Astrocyte of the cerebellum (primary cell): Measurements from ENCODE around the gene MCRS1.

Experiments
- DNase-seq: peaks from one replicate; pipeline ENCODE4 v3.0.0-alpha.2; 2011; ENCODE audit warnings: low read depth
- H3K4me3 ChIP-seq: 2 replicates; pipeline ENCODE4 v1.5.1; 2011; ENCODE audit warnings: mild to moderate bottlenecking, low read depth, low read length, moderate library complexity
- CTCF ChIP-seq: IDR thresholded peaks from 2 replicates; pipeline ENCODE4 v1.5.1; 2012; ENCODE audit warnings: low read length, low read depth, moderate library complexity, mild to moderate bottlenecking; ENCODE audit errors: missing control alignments
- in situ Hi-C: cut with HindIII; loops from 2 replicates; pipeline ENCODE4 v1.10.0; 2017; ENCODE audit warnings: low sequenced_read_pairs

Gene MCRS1

GRCh38 chr12:49552425-49552824 is 15.5 kb downstream of the MCRS1 start:
- in situ Hi-C loops: no loop called here
- no peak for TF ChIP-seq CTCF
- no peak overlapping the region for H3K4me3 ChIP-seq
- no peak for DNase-seq

GRCh38 chr12:49552014-49552413 is 15.9 kb downstream of the MCRS1 start:
- no peak overlapping the region for H3K4me3 ChIP-seq
- no peak for TF ChIP-seq CTCF
- no peak for DNase-seq
- in situ Hi-C loops: no loop called here

GRCh38 chr12:49550693-49551252 is 17.2 kb downstream of the MCRS1 start:
- TF ChIP-seq CTCF: no peak
- in situ Hi-C loops: no loop called here
- no peak overlapping the region for H3K4me3 ChIP-seq
- no peak for DNase-seq

GRCh38 chr12:49549735-49550692 is 17.9 kb downstream of the MCRS1 start:
- no peak overlapping the region for H3K4me3 ChIP-seq
- no peak for DNase-seq
- in situ Hi-C loops: no loop called here
- no peak for TF ChIP-seq CTCF

GRCh38 chr12:49548822-49549648 is 18.9 kb downstream of the MCRS1 start:
- DNase-seq: no peak
- peak; percentile 52 for TF ChIP-seq CTCF
- in situ Hi-C loops: no loop called here
- peak overlapping the region; percentile 20 for H3K4me3 ChIP-seq

- in situ Hi-C loops: no loop called here
- TF ChIP-seq CTCF: no peak
- peak overlapping the region; percentile 20 for H3K4me3 ChIP-seq
- DNase-seq: no peak
Observed at GRCh38 chr12:49548481-49548821, 19.5 kb downstream of the MCRS1 start.
